Ovary (tissue), 3 donors: ENCODE measurements around the gene TGIF1.

ENCODE experiments used
- EP300 ChIP-seq: sonication (generic); formaldehyde crosslinking; IDR thresholded peaks from one replicate; pipeline ENCODE4 v1.6.1; 2017; ENCODE audit warnings: antibody characterized with exemption
- POLR2A ChIP-seq: fragments of 450-650 bp; IDR thresholded peaks from one replicate; pipeline ENCODE4 v1.6.1; 2017; ENCODE audit warnings: antibody characterized with exemption, mild to moderate bottlenecking, moderate library complexity
- TF ChIP-seq, protein P1 (sequence below), 3 donors: fragments of 450-650 bp in 2 of 3; fragments of 200-600 bp in 1 of 3; IDR thresholded peaks; one replicate each; pipeline versions ENCODE4 v1.5.1 to v1.8.0; 2016 to 2022; ENCODE audit warnings: antibody characterized with exemption in 3 of 3, mild to moderate bottlenecking in 1 of 3
- donor health status: DM: no; HTN: no; CAD: no.

DNA sequence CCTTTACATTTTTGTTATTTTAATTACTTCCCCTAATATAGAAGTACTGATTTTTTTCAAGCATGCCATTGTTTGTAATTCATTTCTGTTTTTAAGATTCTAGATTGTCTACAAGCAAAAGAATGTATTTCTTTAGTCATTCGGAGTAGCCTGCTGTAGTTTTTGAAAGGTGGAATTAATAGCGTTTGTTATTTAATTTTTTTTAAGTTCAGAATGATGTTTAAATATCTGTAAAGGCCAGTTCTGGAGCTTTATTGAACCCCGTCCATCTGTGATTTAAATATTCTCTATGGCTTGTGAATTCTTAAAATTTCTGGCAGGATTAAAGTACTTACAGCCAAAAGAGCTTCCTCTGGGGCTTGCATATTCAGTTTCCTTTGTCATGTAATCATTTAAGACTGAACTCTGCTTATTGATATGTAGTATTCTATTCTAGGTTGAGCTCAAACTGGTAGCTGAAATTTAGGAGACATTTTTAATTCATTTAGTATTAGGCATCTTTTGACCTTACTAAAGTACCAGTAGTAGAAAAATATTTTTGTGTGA lies 5.2 kb downstream of the TGIF1 start:
- TF ChIP-seq, protein P1, sequence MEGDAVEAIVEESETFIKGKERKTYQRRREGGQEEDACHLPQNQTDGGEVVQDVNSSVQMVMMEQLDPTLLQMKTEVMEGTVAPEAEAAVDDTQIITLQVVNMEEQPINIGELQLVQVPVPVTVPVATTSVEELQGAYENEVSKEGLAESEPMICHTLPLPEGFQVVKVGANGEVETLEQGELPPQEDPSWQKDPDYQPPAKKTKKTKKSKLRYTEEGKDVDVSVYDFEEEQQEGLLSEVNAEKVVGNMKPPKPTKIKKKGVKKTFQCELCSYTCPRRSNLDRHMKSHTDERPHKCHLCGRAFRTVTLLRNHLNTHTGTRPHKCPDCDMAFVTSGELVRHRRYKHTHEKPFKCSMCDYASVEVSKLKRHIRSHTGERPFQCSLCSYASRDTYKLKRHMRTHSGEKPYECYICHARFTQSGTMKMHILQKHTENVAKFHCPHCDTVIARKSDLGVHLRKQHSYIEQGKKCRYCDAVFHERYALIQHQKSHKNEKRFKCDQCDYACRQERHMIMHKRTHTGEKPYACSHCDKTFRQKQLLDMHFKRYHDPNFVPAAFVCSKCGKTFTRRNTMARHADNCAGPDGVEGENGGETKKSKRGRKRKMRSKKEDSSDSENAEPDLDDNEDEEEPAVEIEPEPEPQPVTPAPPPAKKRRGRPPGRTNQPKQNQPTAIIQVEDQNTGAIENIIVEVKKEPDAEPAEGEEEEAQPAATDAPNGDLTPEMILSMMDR (IDR thresholded peaks at IDR 0.05): no peak
- TF ChIP-seq EP300: no peak
- no peak for TF ChIP-seq POLR2A
